ENCODE data around the gene TTC28. TPM values are rescaled to one million over a fixed set of nuclear protein-coding genes. Genes with fewer than 3 reads are reported as not detected.

TTC28 gene
- polyA plus RNA-seq, 1 donor from 2014 or later: 14.8 TPM

DNA sequence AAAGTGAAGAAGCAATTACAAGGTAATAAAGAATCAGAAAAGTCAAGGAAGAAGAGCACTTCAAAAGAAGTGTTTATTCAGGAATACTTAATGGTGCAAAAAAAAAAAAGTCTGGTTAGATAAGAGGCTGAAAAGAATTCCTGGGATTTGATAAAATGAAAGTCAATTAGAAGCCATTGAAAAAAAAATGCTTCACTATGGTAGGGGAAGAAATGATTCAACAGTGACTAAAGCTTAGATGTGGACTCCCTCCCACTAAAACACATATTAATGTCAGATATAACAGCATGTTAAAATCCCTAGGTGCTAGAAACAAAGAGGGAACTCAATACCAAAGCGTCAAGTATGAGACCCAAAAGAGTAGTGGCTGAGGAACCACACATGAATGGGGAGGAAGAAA lies 425.2 kb downstream of the TTC28 start:
- no peak overlapping the region for H3K4me3 ChIP-seq (ENCODE audit: low read length)
- H3K4me2 ChIP-seq (ENCODE audit: low read length): no peak overlapping the region
- no peaks in the 10 kb centered on the region for H3K9me2 ChIP-seq (ENCODE audit: insufficient read depth, low read length)
- H3F3A ChIP-seq (ENCODE audit: insufficient read depth, low read length, poor library complexity, severe bottlenecking): peaks cover 3% of the 10 kb centered on the region
- no peak for TF ChIP-seq SMC3 (conservative IDR thresholded peaks at IDR 0.05; ENCODE audit: poor library complexity)
- TF ChIP-seq MXI1 (conservative IDR thresholded peaks at IDR 0.05; ENCODE audit: poor library complexity, severe bottlenecking): no peak
- TF ChIP-seq, protein P1, sequence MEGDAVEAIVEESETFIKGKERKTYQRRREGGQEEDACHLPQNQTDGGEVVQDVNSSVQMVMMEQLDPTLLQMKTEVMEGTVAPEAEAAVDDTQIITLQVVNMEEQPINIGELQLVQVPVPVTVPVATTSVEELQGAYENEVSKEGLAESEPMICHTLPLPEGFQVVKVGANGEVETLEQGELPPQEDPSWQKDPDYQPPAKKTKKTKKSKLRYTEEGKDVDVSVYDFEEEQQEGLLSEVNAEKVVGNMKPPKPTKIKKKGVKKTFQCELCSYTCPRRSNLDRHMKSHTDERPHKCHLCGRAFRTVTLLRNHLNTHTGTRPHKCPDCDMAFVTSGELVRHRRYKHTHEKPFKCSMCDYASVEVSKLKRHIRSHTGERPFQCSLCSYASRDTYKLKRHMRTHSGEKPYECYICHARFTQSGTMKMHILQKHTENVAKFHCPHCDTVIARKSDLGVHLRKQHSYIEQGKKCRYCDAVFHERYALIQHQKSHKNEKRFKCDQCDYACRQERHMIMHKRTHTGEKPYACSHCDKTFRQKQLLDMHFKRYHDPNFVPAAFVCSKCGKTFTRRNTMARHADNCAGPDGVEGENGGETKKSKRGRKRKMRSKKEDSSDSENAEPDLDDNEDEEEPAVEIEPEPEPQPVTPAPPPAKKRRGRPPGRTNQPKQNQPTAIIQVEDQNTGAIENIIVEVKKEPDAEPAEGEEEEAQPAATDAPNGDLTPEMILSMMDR (IDR thresholded peaks at IDR 0.05; ENCODE audit: poor library complexity, severe bottlenecking): no peak
- TF ChIP-seq EP300 (conservative IDR thresholded peaks at IDR 0.05; ENCODE audit: poor library complexity, severe bottlenecking): no peak
- no peak for TF ChIP-seq TAF1 (IDR thresholded peaks at IDR 0.05; ENCODE audit: low read depth)
- TF ChIP-seq RAD21 (conservative IDR thresholded peaks at IDR 0.05): no peak
- no peak for TF ChIP-seq POLR2AphosphoS5 (IDR thresholded peaks at IDR 0.05)
- no peak for TF ChIP-seq EZH2 (IDR thresholded peaks at IDR 0.05; ENCODE audit: borderline replicate concordance, insufficient read depth, low read length, poor library complexity, severe bottlenecking)
- TF ChIP-seq, protein P2, sequence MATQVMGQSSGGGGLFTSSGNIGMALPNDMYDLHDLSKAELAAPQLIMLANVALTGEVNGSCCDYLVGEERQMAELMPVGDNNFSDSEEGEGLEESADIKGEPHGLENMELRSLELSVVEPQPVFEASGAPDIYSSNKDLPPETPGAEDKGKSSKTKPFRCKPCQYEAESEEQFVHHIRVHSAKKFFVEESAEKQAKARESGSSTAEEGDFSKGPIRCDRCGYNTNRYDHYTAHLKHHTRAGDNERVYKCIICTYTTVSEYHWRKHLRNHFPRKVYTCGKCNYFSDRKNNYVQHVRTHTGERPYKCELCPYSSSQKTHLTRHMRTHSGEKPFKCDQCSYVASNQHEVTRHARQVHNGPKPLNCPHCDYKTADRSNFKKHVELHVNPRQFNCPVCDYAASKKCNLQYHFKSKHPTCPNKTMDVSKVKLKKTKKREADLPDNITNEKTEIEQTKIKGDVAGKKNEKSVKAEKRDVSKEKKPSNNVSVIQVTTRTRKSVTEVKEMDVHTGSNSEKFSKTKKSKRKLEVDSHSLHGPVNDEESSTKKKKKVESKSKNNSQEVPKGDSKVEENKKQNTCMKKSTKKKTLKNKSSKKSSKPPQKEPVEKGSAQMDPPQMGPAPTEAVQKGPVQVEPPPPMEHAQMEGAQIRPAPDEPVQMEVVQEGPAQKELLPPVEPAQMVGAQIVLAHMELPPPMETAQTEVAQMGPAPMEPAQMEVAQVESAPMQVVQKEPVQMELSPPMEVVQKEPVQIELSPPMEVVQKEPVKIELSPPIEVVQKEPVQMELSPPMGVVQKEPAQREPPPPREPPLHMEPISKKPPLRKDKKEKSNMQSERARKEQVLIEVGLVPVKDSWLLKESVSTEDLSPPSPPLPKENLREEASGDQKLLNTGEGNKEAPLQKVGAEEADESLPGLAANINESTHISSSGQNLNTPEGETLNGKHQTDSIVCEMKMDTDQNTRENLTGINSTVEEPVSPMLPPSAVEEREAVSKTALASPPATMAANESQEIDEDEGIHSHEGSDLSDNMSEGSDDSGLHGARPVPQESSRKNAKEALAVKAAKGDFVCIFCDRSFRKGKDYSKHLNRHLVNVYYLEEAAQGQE (IDR thresholded peaks at IDR 0.05; ENCODE audit: borderline replicate concordance): no peak
- H4K20me1 ChIP-seq (ENCODE audit: insufficient read depth): no peaks in the 10 kb centered on the region
- peaks cover 4% of the 10 kb centered on the region for H3K9me3 ChIP-seq (ENCODE audit: low read length)
- peaks cover 3% of the 10 kb centered on the region for H3K79me2 ChIP-seq (replicated peaks; ENCODE audit: insufficient read depth, low read length)
- no peak overlapping the region for H3K27ac ChIP-seq (ENCODE audit: low read length)
- no peaks in the 10 kb centered on the region for H3K27me3 ChIP-seq (ENCODE audit: insufficient read depth, low read depth, low read length)
- peaks cover 4% of the 10 kb centered on the region for H3K36me3 ChIP-seq (ENCODE audit: insufficient read depth, low read length)
- H3K9ac ChIP-seq (ENCODE audit: low read length): no peak overlapping the region
- H2AFZ ChIP-seq (ENCODE audit: low read depth, low read length): no peak overlapping the region

DNA sequence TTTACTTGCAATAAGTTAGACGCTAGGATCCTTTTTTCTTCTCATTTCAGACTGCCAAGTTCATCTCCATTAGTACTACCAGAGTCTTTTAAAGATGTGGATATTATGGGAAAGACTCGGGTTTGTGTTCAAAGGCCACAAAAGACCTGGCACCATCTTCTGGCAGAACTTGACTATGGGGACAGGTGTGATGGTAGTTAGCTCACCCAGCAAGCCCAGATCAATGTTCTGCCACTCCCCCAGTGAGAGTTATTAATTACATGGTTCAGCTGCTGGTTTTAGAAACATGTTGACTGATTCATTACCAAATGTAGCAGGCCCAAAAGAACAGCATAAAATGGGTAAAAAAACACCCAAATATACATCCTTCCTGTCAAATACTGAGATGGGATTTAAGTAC lies 427.1 kb downstream of the TTC28 start:
- no peaks in the 10 kb centered on the region for H3F3A ChIP-seq (ENCODE audit: insufficient read depth, low read length, poor library complexity, severe bottlenecking)
- H3K9ac ChIP-seq (ENCODE audit: low read length): no peak overlapping the region
- peaks cover 4% of the 10 kb centered on the region for H3K36me3 ChIP-seq (ENCODE audit: insufficient read depth, low read length)
- TF ChIP-seq, protein P2 (IDR thresholded peaks at IDR 0.05; ENCODE audit: borderline replicate concordance): no peak
- TF ChIP-seq TAF1 (IDR thresholded peaks at IDR 0.05; ENCODE audit: low read depth) (no peak), RAD21 (conservative IDR thresholded peaks at IDR 0.05) (no peak), EP300 (conservative IDR thresholded peaks at IDR 0.05; ENCODE audit: poor library complexity, severe bottlenecking) (no peak), MXI1 (conservative IDR thresholded peaks at IDR 0.05; ENCODE audit: poor library complexity, severe bottlenecking) (no peak), POLR2AphosphoS5 (IDR thresholded peaks at IDR 0.05) (no peak), EZH2 (IDR thresholded peaks at IDR 0.05; ENCODE audit: borderline replicate concordance, insufficient read depth, low read length, poor library complexity, severe bottlenecking) (no peak), SMC3 (conservative IDR thresholded peaks at IDR 0.05; ENCODE audit: poor library complexity) (no peak)
- TF ChIP-seq, protein P1 (IDR thresholded peaks at IDR 0.05; ENCODE audit: poor library complexity, severe bottlenecking): no peak
- H3K27ac ChIP-seq (ENCODE audit: low read length): no peak overlapping the region
- no peaks in the 10 kb centered on the region for H3K27me3 ChIP-seq (ENCODE audit: insufficient read depth, low read depth, low read length)
- H3K4me2 ChIP-seq (ENCODE audit: low read length): no peak overlapping the region
- no peaks in the 10 kb centered on the region for H4K20me1 ChIP-seq (ENCODE audit: insufficient read depth)
- no peaks in the 10 kb centered on the region for H3K9me2 ChIP-seq (ENCODE audit: insufficient read depth, low read length)
- H3K4me3 ChIP-seq (ENCODE audit: low read length): no peak overlapping the region
- H3K9me3 ChIP-seq (ENCODE audit: low read length): peaks cover 4% of the 10 kb centered on the region
- no peak overlapping the region for H2AFZ ChIP-seq (ENCODE audit: low read depth, low read length)
- H3K79me2 ChIP-seq (replicated peaks; ENCODE audit: insufficient read depth, low read length): peaks cover 3% of the 10 kb centered on the region

Data from neural cell (in vitro differentiated cells).